HG03103 (cell line): Measurements from ENCODE around the gene CHSY3.

Source experiments
- ATAC-seq: cut with Tn5 transposase; IDR thresholded peaks from one replicate; pipeline ENCODE4 v1.9.1; 2021; ENCODE audit warnings: low read depth; ENCODE audit not compliant: unreplicated experiment

CHSY3 gene

DNA sequence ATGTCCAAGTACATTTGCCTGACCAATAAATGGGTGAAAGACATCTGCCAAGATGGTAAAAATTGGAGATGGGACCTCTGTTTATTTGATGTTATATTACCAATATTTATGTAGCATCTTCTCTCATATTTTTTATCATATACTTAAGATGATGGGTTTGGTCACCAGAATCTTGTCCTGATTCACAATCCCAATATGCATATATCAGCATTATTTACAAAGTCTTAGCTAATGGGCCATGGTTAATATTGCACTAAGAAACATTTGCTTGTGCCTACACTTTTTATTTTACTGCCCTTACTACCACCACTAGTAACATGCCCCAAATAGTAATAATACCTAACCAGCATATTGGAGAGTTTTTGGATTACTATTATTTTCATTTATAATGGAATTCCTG, 116.7 kb downstream of the CHSY3 start:
- ATAC-seq: no peak

DNA sequence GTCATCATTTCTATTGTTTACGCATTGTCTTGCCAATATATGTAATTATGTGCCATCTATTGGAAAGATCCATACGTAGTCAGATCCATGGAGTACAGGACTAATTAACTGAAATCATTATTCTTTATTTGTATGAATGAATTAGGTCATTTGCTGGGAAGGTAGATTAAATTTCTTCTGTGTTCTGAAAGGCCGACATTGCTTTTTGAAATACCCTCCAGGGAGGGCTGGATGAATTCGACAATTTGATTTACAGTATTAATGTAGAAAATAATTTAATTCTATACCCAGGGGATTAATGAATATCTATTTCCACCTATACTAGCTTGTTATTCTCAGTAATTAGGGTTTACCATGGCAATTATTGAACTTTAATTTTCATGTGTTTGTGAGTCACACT, 117.6 kb downstream of the CHSY3 start:
- ATAC-seq: no peak

DNA sequence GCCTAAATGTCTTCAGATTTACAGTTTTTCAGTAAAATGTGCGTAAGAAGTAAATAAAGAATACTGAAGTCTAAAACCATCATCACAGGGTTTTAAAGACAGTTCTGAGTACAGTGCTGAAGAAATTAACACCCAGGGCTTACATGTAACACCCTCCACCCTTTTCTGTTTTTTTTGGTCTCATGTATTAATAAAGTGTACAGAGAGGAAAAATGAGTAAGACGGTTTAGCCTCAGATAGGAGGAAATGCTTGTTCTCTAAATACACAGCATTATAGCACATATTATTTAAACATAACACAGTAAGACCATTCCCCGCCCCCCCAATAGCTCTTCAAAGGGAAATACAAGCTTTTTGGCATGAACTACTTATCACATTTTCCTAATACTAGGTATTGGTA, 119.3 kb downstream of the CHSY3 start:
- no peak for ATAC-seq

GRCh38 chr5:130024006-130024405, 119.7 kb downstream of the CHSY3 start:
- no peak for ATAC-seq

DNA sequence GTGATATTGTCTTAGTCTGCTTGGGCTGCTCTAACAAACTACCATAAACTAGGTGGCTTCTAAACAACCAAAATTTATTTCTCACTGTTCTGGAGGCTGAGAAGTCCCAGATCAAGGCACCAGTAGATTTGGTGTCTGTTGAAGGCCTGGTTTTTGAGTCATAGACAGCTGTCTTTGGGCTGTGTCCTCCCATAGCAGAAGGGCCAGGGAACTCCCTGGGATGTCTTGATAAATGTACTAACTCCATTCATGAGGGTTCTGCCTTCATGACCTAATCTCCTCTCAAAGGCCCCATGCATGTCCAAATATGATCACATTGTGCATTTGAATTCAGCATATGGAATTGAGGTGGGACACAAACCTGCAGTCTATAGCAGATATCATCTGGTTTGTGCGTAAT, 121.2 kb downstream of the CHSY3 start:
- ATAC-seq: no peak

DNA sequence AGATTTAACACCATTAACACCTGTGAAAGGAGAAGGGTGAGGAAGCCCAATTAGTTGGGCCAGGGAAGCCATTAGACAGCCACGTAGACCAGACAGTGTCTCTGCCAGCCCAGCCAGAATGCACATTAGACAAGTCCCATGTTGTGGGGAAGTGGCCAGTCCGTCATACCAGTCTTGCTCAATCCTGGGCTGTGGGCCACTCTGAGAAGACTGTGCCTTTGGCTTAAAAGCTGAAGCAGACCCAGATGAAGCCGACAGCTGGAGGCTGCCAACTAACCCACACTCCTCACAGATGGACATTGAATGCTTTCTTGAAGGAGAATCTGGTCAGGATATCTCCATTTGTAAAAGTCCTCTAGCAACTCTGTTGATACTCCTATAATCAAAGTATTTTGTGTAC, 128.5 kb downstream of the CHSY3 start:
- no peak for ATAC-seq

DNA sequence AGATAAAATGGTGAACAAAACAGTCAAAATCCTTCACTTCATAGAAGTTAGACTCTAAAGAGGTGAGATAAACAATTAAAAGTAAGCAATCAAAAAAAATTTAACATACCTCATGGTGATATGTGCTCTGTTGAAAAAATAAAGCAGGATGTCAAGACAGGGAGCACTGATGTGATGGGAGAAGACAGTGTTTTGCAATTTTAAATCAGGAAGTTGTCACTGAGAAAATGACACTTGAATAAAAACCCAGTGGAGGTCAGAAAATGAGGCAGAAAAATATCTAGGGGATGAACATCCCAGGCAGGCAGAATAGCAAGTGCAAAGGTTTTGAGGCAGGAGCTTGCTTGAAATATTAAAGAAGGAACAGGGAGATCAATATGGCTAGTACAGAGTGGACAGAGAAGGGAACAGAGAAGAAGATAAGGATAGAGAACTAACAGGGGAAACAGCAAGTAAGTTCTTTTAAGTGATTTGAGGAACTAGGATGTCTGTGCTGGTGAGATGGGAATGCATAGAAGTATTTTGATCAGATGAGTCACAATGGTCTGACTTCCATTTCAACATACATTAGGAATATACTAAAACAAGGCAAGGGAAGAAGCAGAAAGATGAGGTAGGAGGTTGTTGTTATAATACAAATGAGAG, 130.4 kb downstream of the CHSY3 start:
- ATAC-seq: no peak

DNA sequence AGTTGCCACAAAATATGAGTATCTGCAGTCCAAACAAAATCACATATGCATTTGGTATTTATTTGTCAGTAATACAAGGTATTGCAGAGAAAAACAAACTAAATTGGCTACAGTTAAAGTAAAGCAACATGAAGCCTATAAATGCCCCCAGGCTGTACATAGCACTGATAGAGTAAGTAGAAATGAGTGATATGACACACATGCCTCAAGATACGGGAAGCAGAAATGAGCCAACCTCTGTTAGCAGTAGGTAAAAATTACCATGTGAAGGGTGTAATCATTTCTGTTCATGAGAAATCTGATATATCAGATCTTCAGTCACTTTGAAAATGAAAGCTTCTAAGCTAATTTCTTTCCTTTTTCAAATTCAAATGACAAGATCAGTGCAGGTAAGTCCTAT, 131.1 kb downstream of the CHSY3 start:
- no peak for ATAC-seq

DNA sequence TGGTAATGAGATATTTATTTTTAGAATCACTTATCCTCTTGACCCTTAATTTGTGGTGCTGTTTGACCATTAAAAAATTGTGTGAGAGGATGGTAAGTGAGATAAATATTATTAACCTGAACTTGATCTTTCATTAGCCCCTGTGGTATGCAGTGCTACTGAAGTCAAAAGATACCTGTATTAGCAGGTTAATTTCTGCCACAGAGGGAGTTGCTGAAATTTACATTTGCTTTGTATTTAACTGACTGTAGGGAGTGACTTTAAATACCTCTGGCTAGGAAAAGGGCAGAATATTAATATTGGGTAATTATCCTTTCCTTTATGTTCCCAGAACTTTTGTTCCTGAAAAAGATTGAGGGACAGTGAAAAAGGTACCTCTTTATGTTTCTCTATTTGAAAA, 133.6 kb downstream of the CHSY3 start:
- ATAC-seq: no peak

GRCh38 chr5:130043834-130044233, 139.6 kb downstream of the CHSY3 start:
- ATAC-seq: no peak

DNA sequence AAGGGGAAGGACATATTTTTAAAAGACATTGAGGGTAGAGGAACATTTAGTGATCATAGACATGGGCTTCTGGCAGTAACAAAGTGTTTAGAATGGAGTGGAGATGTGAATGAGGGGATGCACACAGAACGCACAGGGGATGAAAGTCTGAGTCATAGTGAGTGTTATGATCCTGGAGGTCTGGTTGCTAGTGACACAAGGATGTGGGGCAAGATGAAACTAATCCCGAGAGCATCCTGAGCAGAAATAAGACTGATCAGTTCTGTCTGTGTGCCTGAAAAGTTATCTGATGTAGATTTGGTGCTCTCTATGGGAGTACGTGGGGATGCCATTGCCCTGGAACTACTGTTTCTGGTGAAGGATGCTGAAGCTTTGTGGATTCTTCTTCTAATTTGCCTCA, 141.1 kb downstream of the CHSY3 start:
- no peak for ATAC-seq

DNA sequence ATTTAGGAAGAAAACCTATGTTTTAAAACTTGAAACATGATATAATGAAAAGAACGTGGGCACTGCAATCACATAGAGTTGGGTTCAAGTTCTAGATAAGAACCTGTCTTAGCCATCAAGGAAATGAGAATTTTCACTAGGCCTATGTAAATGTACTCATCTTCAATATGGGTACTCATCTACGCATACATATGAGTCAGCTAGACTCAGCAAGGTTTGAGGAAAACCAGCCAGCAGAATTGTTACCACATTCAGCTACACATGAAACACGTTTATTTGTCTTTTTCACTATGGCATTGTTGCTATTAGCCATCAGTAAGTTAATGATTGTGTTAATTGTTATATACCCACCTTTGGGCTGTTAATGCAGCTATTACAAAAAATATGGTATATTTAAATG, 146.3 kb downstream of the CHSY3 start:
- ATAC-seq: no peak

DNA sequence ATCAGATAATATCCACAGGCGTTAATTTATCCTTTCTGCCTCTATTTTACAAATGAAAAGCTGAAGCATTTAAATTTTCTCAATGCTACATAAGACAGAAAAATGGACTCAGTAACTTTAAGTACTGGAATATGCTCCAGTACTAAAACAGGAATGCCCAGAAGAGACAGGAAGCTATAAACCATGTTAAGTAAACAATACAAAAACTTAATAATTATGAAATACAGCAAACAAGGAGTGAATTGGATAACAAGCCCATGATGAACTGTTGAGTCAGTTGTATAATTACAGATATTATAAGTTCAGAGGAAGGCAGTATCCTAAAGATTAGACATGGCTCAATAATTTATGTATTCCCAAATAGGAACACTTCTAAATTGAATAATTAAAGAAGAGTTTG, 148.5 kb downstream of the CHSY3 start:
- no peak for ATAC-seq

- ATAC-seq: no peak
These were observed 151.3 kb downstream of the CHSY3 start for GRCh38 chr5:130055572-130055971.

- no peak for ATAC-seq
These were observed 157.5 kb downstream of the CHSY3 start for GRCh38 chr5:130061746-130062145.

GRCh38 chr5:130063603-130064002, 159.3 kb downstream of the CHSY3 start:
- no peak for ATAC-seq

DNA sequence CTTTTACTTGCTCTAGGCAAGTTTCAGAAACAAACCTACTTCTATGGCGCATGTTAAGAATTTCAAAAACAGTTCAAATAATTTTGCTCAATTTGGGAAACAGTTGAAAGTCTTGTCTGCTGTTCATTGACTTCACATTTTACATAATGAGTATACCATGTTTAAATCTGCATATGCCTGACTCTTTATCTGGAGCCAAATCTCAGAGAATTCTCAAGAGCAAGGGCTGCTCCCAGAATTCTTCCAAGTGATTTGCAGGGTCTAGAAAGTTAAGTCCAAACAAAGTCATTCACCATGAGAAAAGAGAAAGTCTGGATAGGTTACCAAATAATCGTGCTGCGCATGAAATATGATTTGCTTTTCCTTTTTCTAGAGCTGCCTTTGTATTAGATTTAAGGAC, 160.2 kb downstream of the CHSY3 start:
- no peak for ATAC-seq

DNA sequence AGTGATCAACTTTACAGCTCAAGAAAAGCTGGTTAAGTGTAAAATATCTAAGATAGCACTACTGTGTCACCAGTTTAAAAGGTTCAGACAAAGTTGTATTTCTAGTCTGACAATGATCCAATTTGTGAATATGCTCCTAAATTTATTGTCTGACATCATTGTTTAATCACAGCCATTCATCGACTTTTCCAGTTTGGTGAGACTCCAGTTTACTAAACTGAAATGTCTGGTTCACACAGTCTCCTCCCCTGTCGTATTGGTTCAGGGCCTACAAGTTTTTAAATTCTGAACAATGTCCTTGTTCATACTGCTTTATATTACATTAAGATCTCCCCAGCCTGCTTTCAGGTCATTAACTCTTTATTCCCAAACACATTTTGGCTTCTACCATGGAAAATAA, 161.4 kb downstream of the CHSY3 start:
- no peak for ATAC-seq

DNA sequence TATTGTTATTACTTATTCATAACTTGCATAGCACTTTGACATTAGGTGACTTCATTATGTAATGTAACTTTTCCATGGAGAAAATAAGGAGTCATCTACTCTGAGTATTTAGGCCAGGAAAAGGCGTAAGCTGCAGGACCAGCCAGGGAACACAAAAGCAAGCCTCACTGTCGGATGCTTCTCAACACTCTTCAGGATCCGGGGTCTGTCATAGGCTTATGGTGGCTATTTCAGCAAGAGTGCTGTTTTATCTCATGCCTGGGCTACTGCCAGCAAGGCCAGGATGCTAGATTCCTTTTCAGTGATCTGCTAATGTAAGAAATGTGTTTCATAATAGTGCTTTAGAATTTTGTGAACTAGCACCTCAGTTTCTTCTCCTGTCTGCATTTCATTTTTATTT, 162.4 kb downstream of the CHSY3 start:
- no peak for ATAC-seq

DNA sequence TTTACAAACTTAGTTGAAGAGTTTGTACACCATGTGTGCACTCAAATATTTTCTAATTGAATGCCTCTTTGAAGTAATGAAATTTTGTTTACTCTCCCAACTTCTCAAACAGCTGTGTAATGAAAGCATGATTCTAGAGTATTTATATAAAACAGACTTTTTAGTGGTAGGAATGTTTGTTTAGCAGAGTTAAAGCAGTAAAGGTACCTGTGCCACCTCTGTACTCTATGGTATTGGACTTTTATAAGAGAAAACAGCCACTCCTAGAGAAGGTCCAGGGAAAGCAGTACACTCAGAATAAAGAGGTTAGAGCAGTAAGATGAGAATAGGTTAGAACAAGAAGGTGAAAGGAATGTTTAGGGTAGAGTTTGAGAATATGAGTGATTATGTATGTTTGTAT, 163.1 kb downstream of the CHSY3 start:
- ATAC-seq: no peak

- no peak for ATAC-seq
These were observed 163.8 kb downstream of the CHSY3 start for GRCh38 chr5:130068101-130068500.

GRCh38 chr5:130068988-130069387, 164.7 kb downstream of the CHSY3 start:
- no peak for ATAC-seq

DNA sequence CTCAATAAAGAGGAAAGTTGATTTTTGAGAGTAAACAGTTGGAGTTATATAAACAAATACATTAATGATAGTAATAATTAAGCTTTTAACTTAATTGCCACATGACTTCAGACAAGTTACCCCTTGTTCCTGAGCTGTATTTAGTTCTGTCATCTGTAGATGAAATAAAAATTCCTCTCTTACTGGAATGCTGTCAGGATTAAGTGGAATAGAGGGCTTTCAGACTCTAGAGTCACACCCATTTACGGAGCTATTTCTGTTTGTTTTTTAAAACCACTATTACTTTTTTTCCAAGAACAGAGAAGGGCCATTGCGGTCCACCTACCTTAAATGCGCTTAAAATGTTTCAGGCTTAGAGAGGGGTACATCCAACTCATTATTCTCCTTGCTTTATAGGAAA, 170.6 kb downstream of the CHSY3 start:
- ATAC-seq: no peak
